IgD-negative memory B cell (primary cell): ENCODE results near the gene RAB11FIP4. TPM values are rescaled to one million over a fixed set of nuclear protein-coding genes. Genes with fewer than 3 reads are reported as not detected.

Experiments used
- H3K27ac Mint-ChIP-seq, 3 donors: one replicate each; pipeline ENCODE4 v1.8.0; 2020 to 2022; ENCODE audit warnings: mild to moderate bottlenecking in 3 of 3, mixed read lengths in 3 of 3, moderate library complexity in 1 of 3
- H3K27me3 Mint-ChIP-seq: one replicate; pipeline ENCODE4 v1.8.0; 2021; ENCODE audit warnings: mixed read lengths
- H3K36me3 Mint-ChIP-seq: one replicate; pipeline ENCODE4 v1.8.0; 2020; ENCODE audit warnings: mild to moderate bottlenecking, mixed read lengths
- H3K4me1 Mint-ChIP-seq, 3 donors: one replicate each; pipeline ENCODE4 v1.8.0; 2020 to 2022; ENCODE audit warnings: mixed read lengths in 3 of 3, mild to moderate bottlenecking in 1 of 3
- H3K4me3 Mint-ChIP-seq, 4 donors: one replicate each; pipeline ENCODE4 v1.8.0; 2020 to 2022; ENCODE audit warnings: mild to moderate bottlenecking in 4 of 4, mixed read lengths in 4 of 4, moderate library complexity in 3 of 4
- H3K9me3 Mint-ChIP-seq, 3 donors: one replicate each; pipeline ENCODE4 v1.8.0; 2020 to 2021; ENCODE audit warnings: mixed read lengths in 3 of 3, mild to moderate bottlenecking in 1 of 3
- polyA plus RNA-seq: library from polyadenylated mRNA; unstranded; fragments of 300-500 nt; fragmentation: Illumina TruSeq; gene quantifications from one replicate; pipeline ENCODE4 v1.2.3, GENCODE V29; 2021

Gene RAB11FIP4
- polyA plus RNA-seq, 1 donor from 2014 or later: 21.0 TPM

GRCh38 chr17:31585280-31585630 lies 193.8 kb downstream of the RAB11FIP4 start:
- Mint-ChIP-seq H3K9me3 (no peaks in the 10 kb centered on the region), H3K4me1 (peaks cover 9 to 21% (median 16%) of the 10 kb centered on the region in 3 donors), H3K4me3 (no peak overlapping the region), H3K36me3 (peaks cover 5% of the 10 kb centered on the region), H3K27ac (no peak overlapping the region), H3K27me3 (no peaks in the 10 kb centered on the region)

- H3K36me3 Mint-ChIP-seq: peaks cover 5% of the 10 kb centered on the region
- H3K27me3 Mint-ChIP-seq: no peaks in the 10 kb centered on the region
- peaks cover 2 to 12% (median 10%) of the 10 kb centered on the region in 3 donors for H3K4me1 Mint-ChIP-seq
- H3K4me3 Mint-ChIP-seq: no peak overlapping the region
- H3K9me3 Mint-ChIP-seq: no peaks in the 10 kb centered on the region
- H3K27ac Mint-ChIP-seq: peak overlapping the region in 1 of 3 donors; percentile 86
Observed at GRCh38 chr17:31586946-31587345, 195.5 kb downstream of the RAB11FIP4 start.

GRCh38 chr17:31587462-31587861 lies 196.0 kb downstream of the RAB11FIP4 start:
- no peaks in the 10 kb centered on the region for H3K27me3 Mint-ChIP-seq
- no peaks in the 10 kb centered on the region for H3K9me3 Mint-ChIP-seq
- H3K27ac Mint-ChIP-seq: no peak overlapping the region
- peaks cover 5% of the 10 kb centered on the region for H3K36me3 Mint-ChIP-seq
- peaks cover 0 to 7% (median 4%) of the 10 kb centered on the region in 3 donors for H3K4me1 Mint-ChIP-seq
- no peak overlapping the region for H3K4me3 Mint-ChIP-seq

Other genes with a start within 250 kb of the RAB11FIP4 start
- not detected for gene OMG, start 94.4 kb upstream of the RAB11FIP4 start, polyA plus RNA-seq
- 192 TPM for gene EVI2B, start 77.6 kb upstream of the RAB11FIP4 start, polyA plus RNA-seq
- 30.2 TPM for gene EVI2A, start 70.1 kb upstream of the RAB11FIP4 start, polyA plus RNA-seq